GM12878 (cell line): Measurements from ENCODE around the gene CFC1. TPM values are rescaled to one million over a fixed set of nuclear protein-coding genes. Genes with fewer than 3 reads are reported as not detected.
"Not testable (repeated sequence)": the region's sequence is repeated elsewhere in the genome, so short reads cannot be mapped to it uniquely, and the experiment has no call there.

Experiments
- ATAC-seq: fragments of 200-7000 bp; cut with Tn5 transposase; 3 replicates; pipeline ENCODE4 v1.9.1; 2020; ENCODE audit warnings: mild to moderate bottlenecking, moderate library complexity
- BruUV-seq: library from RNA; stranded (reverse); fragments of 400-500 nt; replicated peaks from 2 replicates; lab custom pipeline; 2021; lab: Mats Ljungman, UMichigan
- CTCF ChIA-PET: fragments of 300-600 bp; sonication (Branson Sonifier 250); formaldehyde crosslinking; extraction: SDS; loops from one replicate; lab custom pipeline; 2021; ENCODE audit warnings: inconsistent platforms; lab: Yijun Ruan, JAX
- POLR2A ChIA-PET: fragments of 350-600 bp; formaldehyde crosslinking; extraction: SDS; loops from one replicate; lab custom pipeline; 2021; ENCODE audit warnings: inconsistent platforms; lab: Charles Lee
- RAD21 ChIA-PET: fragments of 300-600 bp; sonication (Branson Sonifier 250); formaldehyde crosslinking; loops from one replicate; lab custom pipeline; 2023; ENCODE audit warnings: antibody characterized with exemption; ENCODE audit not compliant: unreplicated experiment; lab: Charles Lee
- SMC1A ChIA-PET: fragments of 300-600 bp; sonication (Branson Sonifier 250); formaldehyde crosslinking; loops from one replicate; lab custom pipeline; 2023; ENCODE audit not compliant: unreplicated experiment, uncharacterized antibody; lab: Charles Lee
- DNase-seq: peaks from one replicate; pipeline ENCODE4 v3.0.0-alpha.2; 2011; ENCODE audit warnings: low read depth, low spot score
- FAIRE-seq: peaks from 3 replicates; lab custom pipeline; 2011; peaks lifted over from hg19 to GRCh38; lab: Jason Lieb, UNC
- H2AFZ ChIP-seq: 2 replicates; pipeline ENCODE4 v1.6.0; 2011; ENCODE audit warnings: low read depth, low read length, control low read depth; ENCODE audit not compliant: control insufficient read depth
- H3K27ac ChIP-seq: 2 replicates; pipeline ENCODE4 v1.5.1; 2011; ENCODE audit warnings: control low read depth; ENCODE audit not compliant: control insufficient read depth, insufficient read depth
- H3K27me3 ChIP-seq, 2 experiments: replicated peaks in 1 of 2; 2 replicates each; pipeline versions ENCODE4 v1.6.0 to v1.6.1; 2011; ENCODE audit warnings: low read length in 1 of 2; ENCODE audit not compliant: control insufficient read depth in 2 of 2, insufficient read depth in 2 of 2
- H3K36me3 ChIP-seq, 2 experiments: 2 replicates each; pipeline ENCODE4 v1.5.1; 2011; ENCODE audit warnings: low read length in 1 of 2; ENCODE audit not compliant: control insufficient read depth in 2 of 2, insufficient read depth in 2 of 2
- H3K4me1 ChIP-seq: 2 replicates; pipeline ENCODE4 v1.6.1; 2011; ENCODE audit warnings: mild to moderate bottlenecking, low read length, moderate library complexity, mixed read lengths; ENCODE audit not compliant: control insufficient read depth, insufficient read depth
- H3K4me2 ChIP-seq: 2 replicates; pipeline ENCODE4 v1.6.0; 2011; ENCODE audit warnings: control low read depth; ENCODE audit not compliant: control insufficient read depth, insufficient read depth
- H3K4me3 ChIP-seq: fragments of 200-600 bp; sonication (generic); 2 replicates; pipeline ENCODE4 v1.5.1; 2016
- H3K79me2 ChIP-seq: 2 replicates; pipeline ENCODE4 v1.6.0; 2011; ENCODE audit warnings: low read length; ENCODE audit not compliant: control insufficient read depth, insufficient read depth
- H3K9ac ChIP-seq: 2 replicates; pipeline ENCODE4 v1.8.0; 2011; ENCODE audit warnings: low read length, control low read depth, mixed read lengths; ENCODE audit not compliant: control insufficient read depth, insufficient read depth
- H3K9me3 ChIP-seq: replicated peaks from 3 replicates; pipeline ENCODE4 v1.5.1; 2011; ENCODE audit warnings: mild to moderate bottlenecking, low read length; ENCODE audit not compliant: control insufficient read depth, insufficient read depth
- H4K20me1 ChIP-seq: 2 replicates; pipeline ENCODE4 v1.6.0; 2011; ENCODE audit not compliant: control insufficient read depth, insufficient read depth
- WGBS: methylation state at CpG from one replicate; pipeline ENCODE4 v1.1.6; 2016; ENCODE audit warnings: low lambda C conversion rate; ENCODE audit not compliant: insufficient replicate concordance, insufficient coverage; ENCODE audit errors: missing lambda C conversion rate; 5-methylcytosine and 5-hydroxymethylcytosine counted together
- in situ Hi-C: fragments of 300-500 bp; cut with MboI; formaldehyde crosslinking; loops from 9 replicates; pipeline ENCODE4 v1.14.3; 2018; ENCODE audit warnings: mixed read lengths
- intact Hi-C: fragments of 100-400 bp; cut with micrococcal nuclease; formaldehyde crosslinking; loops from one replicate; pipeline ENCODE4 v1.14.2; 2022; ENCODE audit not compliant: unreplicated experiment
- polyA plus RNA-seq, 11 experiments: library from polyadenylated mRNA; depleted of rRNA in 4 of 11; unstranded in 6 of 11; stranded (reverse) in 5 of 11; fragments of >200 nt; fragmentation: Nextera tagmentation in 4 of 11; fragmentation: Illumina TruSeq in 1 of 11; extraction: Ambion mirVana in 4 of 11; extraction: Trizol in 1 of 11; gene quantifications; 1 replicate in 1 of 11; 2 replicates in 10 of 11; pipeline versions ENCODE4 v1.2.1 to v1.2.3, GENCODE V29; 2011 to 2016; ENCODE audit warnings: inconsistent platforms in 2 of 11, missing spikeins in 2 of 11, low read depth in 1 of 11
- total RNA-seq, 4 experiments: library from RNA; depleted of rRNA in 3 of 4; stranded (reverse); fragments of >200 nt in 3 of 4; fragmentation: Illumina TruSeq in 1 of 4; extraction: Trizol in 1 of 4; gene quantifications; 2 replicates each; pipeline versions ENCODE4 v1.2.1 to v1.2.3, GENCODE V29; 2013 to 2021

The CFC1 gene
- total and polyA plus RNA-seq, 10 of the 15 experiments (the other 5 are each of a cell fraction or from before 2014, with no cell fraction given), result not detected

DNA sequence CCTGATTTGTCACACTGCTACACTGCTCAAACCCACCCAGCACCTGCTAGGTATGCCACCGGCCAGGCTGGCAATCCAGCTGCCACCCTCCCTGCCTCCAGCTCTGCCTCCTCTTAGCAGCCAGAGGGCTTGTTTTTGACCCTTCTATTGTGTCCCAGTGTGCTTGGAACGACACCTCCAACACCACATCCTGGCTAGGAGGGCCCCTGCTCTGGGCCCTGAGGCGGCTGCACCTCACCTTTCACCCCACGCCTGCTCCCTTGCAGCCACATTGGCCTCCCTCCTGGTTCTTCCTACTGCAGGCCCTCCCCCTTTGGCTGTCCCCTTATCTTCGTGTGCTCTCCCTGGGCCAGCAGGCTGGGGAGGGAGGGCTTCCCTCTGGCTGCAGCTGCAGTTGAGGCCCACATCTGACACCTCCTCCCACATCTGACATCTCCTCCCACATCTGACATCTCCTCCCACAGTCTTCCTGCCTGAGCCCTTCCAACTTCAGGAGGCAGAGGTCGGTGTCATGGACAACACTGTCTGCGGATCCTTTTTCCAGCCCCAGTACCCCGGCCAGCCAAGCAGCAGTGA lies 23.1 kb downstream of the CFC1 start:
- H3K9me3 ChIP-seq, H3K9ac ChIP-seq, RAD21 ChIA-PET, H3K4me3 ChIP-seq, H2AFZ ChIP-seq, H3K79me2 ChIP-seq, H3K36me3 ChIP-seq, DNase-seq, in situ Hi-C loops, H3K4me2 ChIP-seq, H4K20me1 ChIP-seq, H3K27ac ChIP-seq, POLR2A ChIA-PET, ATAC-seq, BruUV-seq, CTCF ChIA-PET, H3K27me3 ChIP-seq, SMC1A ChIA-PET, FAIRE-seq, intact Hi-C loops, H3K4me1 ChIP-seq: not testable (repeated sequence)
- WGBS, result no CpG with 5 or more reads among the region's 8 CpGs

- H3K4me3 ChIP-seq, H3K27me3 ChIP-seq, ATAC-seq, RAD21 ChIA-PET, SMC1A ChIA-PET, H3K9ac ChIP-seq, H3K9me3 ChIP-seq, H4K20me1 ChIP-seq, CTCF ChIA-PET, H3K4me2 ChIP-seq, POLR2A ChIA-PET, H3K4me1 ChIP-seq, FAIRE-seq, H3K27ac ChIP-seq, H3K36me3 ChIP-seq, BruUV-seq, DNase-seq, H3K79me2 ChIP-seq, H2AFZ ChIP-seq, in situ Hi-C loops, intact Hi-C loops: not testable (repeated sequence)
- WGBS, result 55% methylated on average over 7 of the region's 13 CpGs
These were observed 25.1 kb downstream of the CFC1 start for GRCh38 chr2:130574230-130574629.

- H3K79me2 ChIP-seq, H2AFZ ChIP-seq, H3K9ac ChIP-seq, POLR2A ChIA-PET, H4K20me1 ChIP-seq, H3K4me3 ChIP-seq, H3K4me1 ChIP-seq, BruUV-seq, intact Hi-C loops, ATAC-seq, H3K4me2 ChIP-seq, CTCF ChIA-PET, SMC1A ChIA-PET, H3K36me3 ChIP-seq, in situ Hi-C loops, H3K27ac ChIP-seq, DNase-seq, RAD21 ChIA-PET, FAIRE-seq, H3K9me3 ChIP-seq, H3K27me3 ChIP-seq: not testable (repeated sequence)
- no CpG with 5 or more reads among the region's 3 CpGs for WGBS
These were observed 27.4 kb downstream of the CFC1 start for GRCh38 chr2:130571929-130572328.

GRCh38 chr2:130566165-130566564 lies 33.2 kb downstream of the CFC1 start:
- H3K79me2 ChIP-seq, H3K9ac ChIP-seq, ATAC-seq, FAIRE-seq, H3K36me3 ChIP-seq, H3K27me3 ChIP-seq, intact Hi-C loops, H3K27ac ChIP-seq, H4K20me1 ChIP-seq, CTCF ChIA-PET, POLR2A ChIA-PET, BruUV-seq, H3K9me3 ChIP-seq, DNase-seq, SMC1A ChIA-PET, H2AFZ ChIP-seq, in situ Hi-C loops, RAD21 ChIA-PET, H3K4me1 ChIP-seq, H3K4me2 ChIP-seq, H3K4me3 ChIP-seq: not testable (repeated sequence)
- WGBS, result no CpG with 5 or more reads among the region's 4 CpGs
